GM18505 (cell line): Measurements from ENCODE around the gene TIGD3.

ENCODE experiments used
- ATAC-seq: cut with Tn5 transposase; IDR thresholded peaks from one replicate; pipeline ENCODE4 v1.9.1; 2021; ENCODE audit not compliant: unreplicated experiment
- POLR2A ChIP-seq: IDR thresholded peaks from 4 replicates; pipeline ENCODE4 v1.6.1; 2011; ENCODE audit warnings: borderline replicate concordance; ENCODE audit not compliant: insufficient read depth, insufficient read length; ENCODE audit errors: extremely low read depth

TIGD3 gene

DNA sequence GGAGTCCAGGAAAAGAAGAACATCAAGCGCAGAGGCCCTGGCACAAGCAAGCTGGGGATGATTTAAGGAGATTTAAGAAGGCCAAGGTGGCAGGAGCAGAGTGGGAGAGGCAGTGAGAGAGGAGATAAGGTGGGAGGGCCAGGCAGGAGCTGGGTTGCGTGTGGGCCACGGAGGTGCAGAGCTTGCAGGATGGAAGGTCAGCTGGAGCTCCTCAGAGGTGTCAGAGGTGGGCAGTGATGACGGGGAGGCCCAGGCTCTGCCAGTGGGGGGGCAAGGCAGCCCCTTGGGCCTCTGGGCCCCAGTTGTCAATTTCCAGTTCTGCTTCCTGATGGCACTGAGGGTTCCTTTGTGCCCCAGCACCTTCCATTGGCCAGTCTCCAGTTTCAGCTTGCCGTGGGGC, 38.3 kb downstream of the TIGD3 start:
- ATAC-seq, result no peak
- no peak for TF ChIP-seq POLR2A

DNA sequence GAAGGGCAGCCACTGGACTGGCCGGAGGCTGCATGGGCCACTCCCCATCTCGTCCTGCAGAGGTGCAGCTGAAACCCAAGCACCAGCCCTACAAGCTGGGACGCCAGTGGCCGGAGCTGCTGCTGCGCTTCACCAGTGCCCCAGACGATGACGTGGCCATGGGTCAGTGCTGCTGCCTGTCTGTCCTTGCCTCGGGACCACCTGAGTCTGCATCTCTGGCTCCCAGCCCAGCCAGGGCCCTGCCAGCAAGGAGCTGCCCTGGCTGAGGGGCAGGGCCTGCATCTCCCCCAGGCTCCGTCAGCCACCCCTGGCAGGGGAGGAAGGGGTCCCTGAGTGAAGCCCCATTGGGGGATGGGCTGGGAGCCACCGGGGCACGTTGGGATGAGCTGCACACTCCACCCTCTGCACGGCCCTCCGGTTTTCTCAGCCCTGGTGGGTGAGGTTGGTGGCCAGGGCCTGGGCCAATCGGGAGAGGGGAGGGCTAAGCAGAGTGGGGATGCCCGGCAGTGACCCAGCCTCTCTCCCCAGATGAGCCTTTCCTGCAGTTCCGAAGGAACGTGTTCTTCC, 39.0 kb downstream of the TIGD3 start:
- no peak for ATAC-seq
- TF ChIP-seq POLR2A, result no peak

DNA sequence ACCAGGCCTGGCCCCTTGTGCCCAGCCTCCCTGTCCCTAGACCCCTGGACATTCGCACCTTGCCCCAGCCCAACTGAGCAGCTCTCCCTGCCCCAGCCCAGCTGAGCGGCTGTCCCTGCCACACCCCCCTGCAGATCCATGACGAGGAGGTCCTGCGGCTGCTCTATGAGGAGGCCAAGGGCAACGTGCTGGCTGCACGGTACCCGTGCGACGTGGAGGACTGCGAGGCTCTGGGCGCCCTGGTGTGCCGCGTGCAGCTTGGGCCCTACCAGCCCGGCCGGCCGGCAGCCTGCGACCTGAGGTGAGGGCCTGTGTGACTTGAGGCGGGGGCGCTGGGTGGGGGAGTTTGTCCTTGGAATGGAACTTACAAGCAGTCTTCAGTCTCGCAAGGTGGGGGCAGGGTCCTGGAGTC, 39.6 kb downstream of the TIGD3 start:
- ATAC-seq, result no peak
- no peak for TF ChIP-seq POLR2A

DNA sequence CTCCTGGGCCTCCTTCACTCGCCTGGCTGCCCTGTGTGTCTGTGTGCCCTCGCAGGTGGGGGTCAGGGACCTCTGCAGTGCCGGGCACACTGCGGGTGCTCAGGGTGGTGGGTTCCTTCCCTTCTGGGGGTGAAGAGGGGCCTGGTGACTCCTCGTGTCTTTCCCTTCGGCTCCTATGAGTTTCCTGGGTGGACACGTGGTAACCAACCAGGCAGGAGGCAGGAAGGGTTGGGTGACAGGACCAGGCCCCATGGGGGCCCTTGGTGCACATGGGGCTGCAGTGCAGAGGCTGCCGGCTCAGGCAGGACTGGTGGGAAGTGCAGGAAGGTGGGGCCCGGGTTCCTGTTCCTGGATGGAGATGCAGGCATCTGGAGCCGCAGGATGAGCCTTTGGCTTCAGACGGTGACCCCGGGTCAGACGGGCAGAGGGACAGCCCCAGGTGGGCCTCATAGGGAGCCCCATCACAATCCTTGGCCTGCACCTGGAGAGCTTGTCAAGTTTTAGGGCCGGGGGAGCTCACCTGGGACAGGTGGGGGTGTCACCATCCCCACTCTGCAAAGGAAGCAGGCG, 41.5 kb downstream of the TIGD3 start:
- TF ChIP-seq POLR2A, result no peak
- ATAC-seq, result no peak

DNA sequence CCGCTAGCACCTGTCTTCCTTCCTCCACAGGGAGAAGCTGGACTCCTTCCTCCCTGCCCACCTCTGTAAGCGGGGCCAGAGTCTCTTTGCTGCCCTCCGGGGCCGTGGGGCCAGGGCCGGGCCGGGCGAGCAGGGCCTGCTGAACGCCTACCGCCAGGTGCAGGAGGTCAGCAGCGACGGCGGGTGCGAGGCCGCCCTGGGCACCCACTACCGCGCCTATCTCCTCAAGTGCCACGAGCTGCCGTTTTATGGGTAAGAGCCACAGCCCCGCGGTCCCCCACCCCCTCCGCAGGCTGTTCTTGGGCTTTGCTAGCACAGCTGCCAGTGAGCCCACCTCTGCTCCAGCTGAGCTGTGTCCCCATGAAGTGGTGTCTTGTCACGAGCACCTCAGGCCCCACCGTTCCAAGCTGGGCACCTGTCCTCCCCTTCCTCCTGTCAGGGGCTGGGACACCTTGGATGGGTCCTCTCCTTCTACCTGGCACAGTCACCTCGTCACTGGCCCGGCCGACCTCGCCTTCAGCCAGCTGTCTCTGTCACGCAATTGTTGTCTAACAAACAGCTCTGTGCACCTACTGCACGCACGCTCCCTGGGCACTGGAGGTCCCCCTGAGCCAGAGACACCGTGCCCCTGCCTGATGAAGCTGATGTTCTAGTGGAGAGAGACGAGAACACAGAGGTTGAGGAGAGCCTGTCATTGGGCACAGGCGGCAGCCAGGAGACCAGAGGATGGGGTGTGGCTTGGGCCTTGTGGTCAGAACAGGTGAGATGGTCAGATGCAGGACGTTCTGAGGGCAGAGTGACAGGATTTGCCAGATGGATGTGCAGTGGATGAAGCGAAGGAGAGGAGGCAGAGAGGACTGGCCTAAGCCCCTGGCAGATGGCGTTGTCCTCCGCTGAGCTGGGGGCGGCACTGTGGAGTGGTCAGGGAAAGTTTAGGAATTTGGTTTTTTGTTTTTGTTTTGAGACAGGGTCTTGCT, 42.5 kb downstream of the TIGD3 start:
- no peak for ATAC-seq
- no peak for TF ChIP-seq POLR2A

DNA sequence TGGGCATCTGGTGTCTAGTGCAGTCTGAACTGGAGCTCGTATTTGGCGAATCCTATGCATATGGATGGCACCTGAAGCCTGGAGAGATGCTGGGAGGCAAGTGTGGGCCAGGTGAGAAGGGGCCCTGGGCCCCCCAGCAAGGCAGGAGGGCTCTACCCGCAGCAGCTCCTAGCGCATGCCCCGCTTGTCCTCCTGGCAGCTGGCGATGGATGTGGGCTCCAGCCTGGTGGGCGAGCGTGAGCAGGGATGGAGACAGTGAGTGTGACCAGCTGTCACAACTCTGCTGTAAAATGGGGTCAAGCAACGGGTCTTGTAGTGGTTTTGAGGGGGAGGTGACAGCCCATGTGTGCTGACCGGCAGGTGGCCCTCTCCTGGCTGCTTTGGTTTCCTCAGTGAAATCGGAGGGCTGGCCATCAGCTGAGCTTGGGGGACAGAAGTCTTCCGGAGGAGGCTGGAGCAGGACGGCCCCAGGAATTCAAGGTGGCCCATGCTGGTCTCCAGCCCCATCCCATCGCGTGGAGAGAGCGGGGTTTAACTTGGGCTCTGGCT, 43.9 kb downstream of the TIGD3 start:
- no peak for ATAC-seq
- TF ChIP-seq POLR2A, result no peak

DNA sequence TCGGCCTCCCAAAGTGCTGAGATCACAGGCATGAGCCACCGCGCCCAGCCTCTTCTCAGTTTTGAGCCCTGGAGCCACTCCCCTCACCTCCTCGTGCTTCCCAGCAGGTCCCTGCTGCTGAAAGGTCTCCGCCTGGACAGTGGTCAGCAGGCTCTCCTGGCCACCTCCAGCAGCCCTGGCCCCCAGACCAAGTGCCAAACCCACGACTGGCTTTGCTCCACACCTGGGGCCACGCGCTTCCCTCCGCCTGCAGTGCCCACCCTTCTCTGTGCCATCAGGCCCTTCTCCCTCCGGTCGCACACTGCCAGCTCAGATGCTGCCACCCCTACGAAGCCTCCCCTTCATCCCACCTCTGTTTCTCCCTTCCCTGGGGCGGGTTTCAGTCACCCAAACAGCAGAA, 44.7 kb downstream of the TIGD3 start:
- ATAC-seq, result no peak
- TF ChIP-seq POLR2A, result no peak

DNA sequence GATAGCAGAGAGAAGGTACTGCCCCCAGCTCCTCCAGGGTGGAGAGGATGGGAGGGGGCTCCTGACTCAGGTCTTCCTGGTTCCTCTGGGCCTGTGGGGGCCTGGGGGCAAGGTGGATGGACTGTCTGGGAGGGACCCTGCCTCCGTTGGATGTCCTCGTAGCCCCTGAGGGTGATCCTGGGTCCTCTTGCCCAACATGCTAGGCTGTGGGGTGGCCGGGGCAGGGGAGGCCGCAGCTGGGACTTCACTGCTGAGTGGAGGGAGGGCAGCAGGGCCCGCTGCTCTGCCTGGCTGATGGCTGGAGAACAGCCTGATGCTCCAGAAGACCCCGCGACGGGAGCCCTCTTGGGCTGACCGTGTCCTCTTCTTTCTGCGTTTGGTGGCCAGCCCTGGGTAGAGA, 45.3 kb downstream of the TIGD3 start:
- TF ChIP-seq POLR2A, result no peak
- ATAC-seq, result no peak

DNA sequence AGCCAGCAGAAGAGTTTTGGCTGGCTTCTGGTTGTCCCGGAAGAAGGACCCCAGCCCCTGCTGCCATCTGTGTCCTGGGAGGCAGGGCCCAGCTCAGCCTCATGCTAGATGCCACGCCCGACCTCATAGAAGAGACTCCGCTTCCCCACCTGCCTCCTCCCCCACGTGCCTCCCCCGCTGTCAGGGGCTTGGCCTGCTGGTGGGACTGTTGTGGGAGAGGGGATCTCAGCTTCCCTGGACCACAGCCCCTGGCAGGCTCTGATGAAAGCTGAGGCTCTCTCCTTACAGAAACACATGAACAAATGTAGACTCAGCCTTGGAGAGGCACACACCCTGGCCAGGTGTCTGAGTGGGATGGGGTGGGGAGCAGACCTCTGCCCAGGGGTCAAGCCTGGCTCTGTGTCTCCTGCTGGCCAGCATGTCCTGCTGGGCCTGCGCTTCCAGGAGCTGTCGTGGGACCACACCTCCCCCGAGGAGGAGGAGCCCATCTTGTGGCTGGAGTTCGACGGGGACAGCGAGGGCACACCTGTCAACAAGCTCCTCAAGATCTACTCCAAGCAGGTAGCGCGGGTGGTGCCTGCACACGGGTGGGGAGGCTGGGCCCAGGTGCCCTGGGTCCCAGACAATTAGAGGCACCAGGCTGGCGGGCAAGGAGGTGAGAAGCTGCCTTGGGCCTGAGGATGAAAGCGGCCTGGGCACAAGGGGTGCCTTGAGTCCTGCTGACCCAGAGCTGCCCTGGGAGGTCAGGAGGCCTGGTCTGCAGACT, 45.9 kb downstream of the TIGD3 start:
- no peak for TF ChIP-seq POLR2A
- no peak for ATAC-seq

DNA sequence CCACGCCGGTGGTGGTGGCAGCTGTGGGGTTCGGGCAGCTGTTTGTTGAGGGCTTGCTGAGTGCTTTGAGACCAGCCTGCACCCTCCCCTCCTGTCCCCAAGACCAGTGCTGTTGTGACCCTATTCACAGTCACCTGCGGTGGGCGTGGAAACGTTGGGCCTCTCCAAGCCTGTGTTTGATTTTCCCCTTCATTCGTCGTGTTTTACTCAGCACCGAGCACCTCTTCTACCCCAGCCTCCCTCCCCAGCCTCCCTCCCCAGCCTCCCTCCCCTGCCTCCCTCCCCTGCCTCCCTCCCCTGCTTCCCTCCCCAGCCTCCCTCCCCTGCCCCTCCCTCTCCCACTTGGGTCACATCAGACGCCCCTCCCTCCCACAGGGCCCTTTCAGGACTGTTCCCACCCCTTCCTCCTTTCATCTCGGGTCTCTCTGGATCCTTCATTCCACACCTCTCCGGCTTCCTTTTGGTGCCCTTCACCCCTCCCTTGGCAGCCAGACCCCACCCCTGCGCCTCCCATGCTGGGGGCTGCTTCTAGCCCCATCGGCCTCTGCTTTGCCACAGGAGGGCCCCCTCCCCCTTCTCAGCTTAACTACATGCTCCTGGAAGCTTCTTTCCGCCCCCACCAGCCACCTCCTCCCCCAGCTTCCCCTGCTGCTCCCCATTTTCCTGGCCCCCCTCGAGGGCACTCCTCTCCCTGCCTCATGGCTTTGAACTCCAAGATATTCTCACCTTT, 46.7 kb downstream of the TIGD3 start:
- ATAC-seq, result no peak
- TF ChIP-seq POLR2A, result no peak

DNA sequence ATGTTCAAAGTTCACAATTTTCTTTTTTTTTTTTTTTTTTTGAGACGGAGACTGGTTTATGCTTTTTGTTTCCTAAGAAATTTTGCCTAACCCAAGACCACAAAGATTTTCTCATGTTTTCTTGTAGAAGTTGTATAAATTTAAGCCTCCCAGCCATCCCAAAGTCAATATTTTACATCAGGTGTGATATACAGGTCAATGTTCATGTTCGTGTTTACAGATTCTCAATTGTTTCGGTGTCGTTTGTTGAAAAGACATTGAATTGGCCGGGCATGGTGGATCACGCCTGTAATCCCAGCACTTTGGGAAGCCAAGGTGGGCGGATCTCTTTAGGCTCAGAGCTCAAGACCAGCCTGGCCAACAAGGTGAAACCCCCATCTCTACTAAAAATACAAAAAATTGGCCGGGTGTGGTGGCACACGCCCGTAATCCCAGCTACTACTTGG, 47.3 kb downstream of the TIGD3 start:
- ATAC-seq, result no peak
- TF ChIP-seq POLR2A, result no peak

DNA sequence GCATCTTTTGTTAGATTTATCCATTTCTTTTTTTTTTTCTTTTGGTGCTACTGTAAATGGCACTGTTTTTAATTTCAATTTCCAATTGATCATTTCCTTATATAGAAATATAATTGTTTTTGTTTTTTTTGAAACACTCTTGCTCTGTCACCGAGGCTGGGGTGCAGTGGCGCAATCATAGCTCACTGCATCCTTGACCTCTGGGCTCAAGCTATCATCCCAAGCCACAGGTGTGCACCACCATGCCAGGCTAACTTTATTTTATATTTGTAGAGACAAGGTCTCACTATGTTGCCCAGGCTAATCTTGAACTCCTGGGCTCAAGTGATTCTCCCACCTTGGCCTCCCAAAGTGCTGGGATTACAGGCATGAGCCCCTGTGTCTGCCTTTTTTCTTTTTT, 48.2 kb downstream of the TIGD3 start:
- ATAC-seq, result no peak
- no peak for TF ChIP-seq POLR2A
